Endothelial cell (in vitro differentiated cells): ENCODE measurements around the gene KIAA1217. TPM values are rescaled to one million over a fixed set of nuclear protein-coding genes. Genes with fewer than 3 reads are reported as not detected.

Experiments used
- DNase-seq: peaks from one replicate; pipeline ENCODE4 v3.0.0; 2021; ENCODE audit warnings: low spot score
- H3K27ac Mint-ChIP-seq: one replicate; pipeline ENCODE4 v1.8.0; 2021; ENCODE audit warnings: mixed read lengths, inconsistent platforms; ENCODE audit not compliant: unreplicated experiment
- H3K27me3 Mint-ChIP-seq: one replicate; pipeline ENCODE4 v1.8.0; 2021; ENCODE audit warnings: mild to moderate bottlenecking, moderate library complexity, mixed read lengths, inconsistent platforms; ENCODE audit not compliant: unreplicated experiment
- H3K36me3 Mint-ChIP-seq: one replicate; pipeline ENCODE4 v1.8.0; 2021; ENCODE audit warnings: mild to moderate bottlenecking, low read depth, mixed read lengths, inconsistent platforms; ENCODE audit not compliant: unreplicated experiment
- H3K4me1 Mint-ChIP-seq: one replicate; pipeline ENCODE4 v1.8.0; 2021; ENCODE audit warnings: mild to moderate bottlenecking, mixed read lengths, inconsistent platforms; ENCODE audit not compliant: unreplicated experiment
- H3K4me3 Mint-ChIP-seq: one replicate; pipeline ENCODE4 v1.8.0; 2021; ENCODE audit warnings: mild to moderate bottlenecking, mixed read lengths, inconsistent platforms; ENCODE audit not compliant: unreplicated experiment
- H3K9me3 Mint-ChIP-seq: one replicate; pipeline ENCODE4 v1.8.0; 2021; ENCODE audit warnings: mixed read lengths, inconsistent platforms; ENCODE audit not compliant: unreplicated experiment
- total RNA-seq: library from RNA; stranded (reverse); fragmentation: NEBNext Ultra II Directional; extraction: Animal tissue kit (Norgen Biotek cat#: 25700); gene quantifications from one replicate; pipeline ENCODE4 v1.2.1, GENCODE V29; 2021; ENCODE audit not compliant: unreplicated experiment
- TF ChIP-seq, protein P1 (sequence below): fragments of 200-600 bp; sonication (generic); IDR thresholded peaks from one replicate; pipeline ENCODE4 v1.5.0; 2021; ENCODE audit warnings: antibody characterized with exemption; ENCODE audit not compliant: unreplicated experiment

KIAA1217 gene
- total RNA-seq, 1 donor from 2014 or later, result 70.8 TPM

DNA sequence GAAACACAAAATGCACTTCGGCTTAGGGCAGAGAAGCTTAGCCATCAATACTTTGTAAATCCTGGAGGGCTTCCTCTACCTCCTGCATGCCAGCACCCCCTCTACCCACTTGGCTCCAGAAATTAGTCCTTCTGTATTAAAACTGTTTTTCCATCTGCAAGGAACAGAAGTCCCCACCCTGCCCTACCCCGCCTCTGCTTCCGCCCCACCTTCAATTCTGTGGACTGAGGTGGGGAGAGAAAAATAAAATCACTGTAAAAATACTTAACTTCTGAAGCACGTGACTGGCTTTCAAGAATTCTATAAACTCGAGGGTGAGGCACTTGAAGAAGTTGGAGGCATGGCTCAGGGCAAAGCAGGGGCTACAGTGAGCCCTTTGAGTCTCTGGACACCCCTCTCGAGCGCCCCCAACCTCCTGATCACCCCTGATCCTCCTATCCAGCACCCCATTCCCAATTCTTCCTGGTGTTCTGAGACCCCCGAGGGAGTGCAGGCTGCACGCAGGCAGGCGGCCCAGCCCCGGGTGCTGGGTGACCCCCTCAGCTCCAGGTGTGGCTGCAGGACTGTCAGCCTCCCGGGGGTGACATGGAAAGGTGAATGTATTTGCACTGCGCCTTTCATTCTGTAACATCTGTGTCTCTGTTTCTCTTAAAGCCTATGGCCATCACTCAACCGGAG lies 7.3 kb upstream of the KIAA1217 start:
- DNase-seq, result no peak
- no peaks in the 10 kb centered on the region for H3K36me3 Mint-ChIP-seq
- TF ChIP-seq, protein P1, sequence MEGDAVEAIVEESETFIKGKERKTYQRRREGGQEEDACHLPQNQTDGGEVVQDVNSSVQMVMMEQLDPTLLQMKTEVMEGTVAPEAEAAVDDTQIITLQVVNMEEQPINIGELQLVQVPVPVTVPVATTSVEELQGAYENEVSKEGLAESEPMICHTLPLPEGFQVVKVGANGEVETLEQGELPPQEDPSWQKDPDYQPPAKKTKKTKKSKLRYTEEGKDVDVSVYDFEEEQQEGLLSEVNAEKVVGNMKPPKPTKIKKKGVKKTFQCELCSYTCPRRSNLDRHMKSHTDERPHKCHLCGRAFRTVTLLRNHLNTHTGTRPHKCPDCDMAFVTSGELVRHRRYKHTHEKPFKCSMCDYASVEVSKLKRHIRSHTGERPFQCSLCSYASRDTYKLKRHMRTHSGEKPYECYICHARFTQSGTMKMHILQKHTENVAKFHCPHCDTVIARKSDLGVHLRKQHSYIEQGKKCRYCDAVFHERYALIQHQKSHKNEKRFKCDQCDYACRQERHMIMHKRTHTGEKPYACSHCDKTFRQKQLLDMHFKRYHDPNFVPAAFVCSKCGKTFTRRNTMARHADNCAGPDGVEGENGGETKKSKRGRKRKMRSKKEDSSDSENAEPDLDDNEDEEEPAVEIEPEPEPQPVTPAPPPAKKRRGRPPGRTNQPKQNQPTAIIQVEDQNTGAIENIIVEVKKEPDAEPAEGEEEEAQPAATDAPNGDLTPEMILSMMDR, result no peak
- peaks cover 28% of the 10 kb centered on the region for H3K4me1 Mint-ChIP-seq
- no peak overlapping the region for H3K27ac Mint-ChIP-seq
- H3K9me3 Mint-ChIP-seq, result no peaks in the 10 kb centered on the region
- H3K4me3 Mint-ChIP-seq, result no peak overlapping the region
- no peaks in the 10 kb centered on the region for H3K27me3 Mint-ChIP-seq

- H3K36me3 Mint-ChIP-seq, result no peaks in the 10 kb centered on the region
- no peaks in the 10 kb centered on the region for H3K9me3 Mint-ChIP-seq
- no peak overlapping the region for H3K27ac Mint-ChIP-seq
- H3K27me3 Mint-ChIP-seq, result peaks cover 3% of the 10 kb centered on the region
- peaks cover 33% of the 10 kb centered on the region for H3K4me1 Mint-ChIP-seq
- DNase-seq, result no peak
- TF ChIP-seq, protein P1, result no peak
- H3K4me3 Mint-ChIP-seq, result no peak overlapping the region
Observed at GRCh38 chr10:24202181-24202570, 6.8 kb upstream of the KIAA1217 start.

DNA sequence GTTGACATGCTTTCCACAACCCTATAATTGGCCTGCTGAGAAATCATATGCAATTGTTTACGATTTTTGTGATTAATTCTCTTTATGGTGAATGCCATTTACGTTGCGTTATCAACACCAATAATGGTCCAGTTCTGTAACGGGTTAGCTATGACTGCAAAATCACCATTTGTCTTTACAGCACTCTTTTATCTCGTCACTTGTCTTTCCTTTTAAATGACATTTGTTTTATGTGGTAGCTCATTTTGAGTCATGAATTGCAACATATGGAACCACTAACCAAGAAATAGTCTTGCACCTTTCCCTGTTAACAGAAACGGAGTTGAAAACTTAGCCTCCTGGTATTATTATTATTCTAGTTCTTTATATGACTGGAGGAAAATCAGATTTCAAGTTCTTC lies 3.1 kb upstream of the KIAA1217 start:
- Mint-ChIP-seq H3K4me1 (peaks cover 52% of the 10 kb centered on the region), H3K36me3 (peaks cover 10% of the 10 kb centered on the region)

GRCh38 chr10:24206334-24206733 lies 2.6 kb upstream of the KIAA1217 start:
- H3K4me1 Mint-ChIP-seq, result peaks cover 55% of the 10 kb centered on the region
- H3K27me3 Mint-ChIP-seq, result peaks cover 16% of the 10 kb centered on the region
- H3K4me3 Mint-ChIP-seq, result peak overlapping the region; percentile 1
- no peaks in the 10 kb centered on the region for H3K9me3 Mint-ChIP-seq
- no peak for DNase-seq
- peak overlapping the region; percentile 100 for H3K27ac Mint-ChIP-seq
- TF ChIP-seq, protein P1, result no peak
- H3K36me3 Mint-ChIP-seq, result peaks cover 13% of the 10 kb centered on the region

More for the DNA sequence above, 3.1 kb upstream of the KIAA1217 start:
- H3K9me3 Mint-ChIP-seq, result no peaks in the 10 kb centered on the region
- peaks cover 13% of the 10 kb centered on the region for H3K27me3 Mint-ChIP-seq
- no peak for DNase-seq
- TF ChIP-seq, protein P1, result no peak
- H3K4me3 Mint-ChIP-seq, result no peak overlapping the region
- H3K27ac Mint-ChIP-seq, result peak overlapping the region; percentile 100

GRCh38 chr10:24206926-24207325 lies 2.0 kb upstream of the KIAA1217 start:
- Mint-ChIP-seq H3K4me1 (peaks cover 57% of the 10 kb centered on the region), H3K27ac (peak overlapping the region; percentile 100), H3K27me3 (peaks cover 16% of the 10 kb centered on the region), H3K9me3 (no peaks in the 10 kb centered on the region), H3K4me3 (no peak overlapping the region), H3K36me3 (peaks cover 13% of the 10 kb centered on the region)
- TF ChIP-seq, protein P1, result no peak
- DNase-seq, result no peak
